Mammary epithelial cell (primary cell): ENCODE results near the gene OR2F1.

Experiments
- CTCF ChIP-seq, 2 donors: IDR thresholded peaks in 1 of 2; conservative IDR thresholded peaks in 1 of 2; 2 replicates each; pipeline ENCODE4 v1.5.1; 2011 to 2012; ENCODE audit warnings: inconsistent platforms in 2 of 2, low read length in 2 of 2, mild to moderate bottlenecking in 2 of 2, control low read depth in 1 of 2, low read depth in 1 of 2; ENCODE audit not compliant: insufficient read depth in 1 of 2; ENCODE audit errors: extremely low read depth in 1 of 2
- EZH2 ChIP-seq: IDR thresholded peaks from 2 replicates; pipeline ENCODE4 v1.6.1; 2012; ENCODE audit warnings: low read length, inconsistent platforms, borderline replicate concordance

- TF ChIP-seq CTCF (conservative IDR thresholded peaks at IDR 0.05 in 1 of 2, IDR thresholded peaks at IDR 0.05 in 1 of 2; ENCODE audit: extremely low read depth in 1 of 2, insufficient read depth in 1 of 2, low read depth in 1 of 2, low read length in 2 of 2): no peak
- TF ChIP-seq EZH2: no peak
These were observed 19.9 kb upstream of the OR2F1 start, which contains the start of gene OR2F2 for GRCh38 chr7:143934526-143935325.
